AG08396 (cell line): ENCODE measurements around the gene RERE.

Source experiments
- DNase-seq: peaks from one replicate; pipeline ENCODE4 v3.0.0; 2012; ENCODE audit warnings: low spot score, mixed read lengths

Gene RERE

DNA sequence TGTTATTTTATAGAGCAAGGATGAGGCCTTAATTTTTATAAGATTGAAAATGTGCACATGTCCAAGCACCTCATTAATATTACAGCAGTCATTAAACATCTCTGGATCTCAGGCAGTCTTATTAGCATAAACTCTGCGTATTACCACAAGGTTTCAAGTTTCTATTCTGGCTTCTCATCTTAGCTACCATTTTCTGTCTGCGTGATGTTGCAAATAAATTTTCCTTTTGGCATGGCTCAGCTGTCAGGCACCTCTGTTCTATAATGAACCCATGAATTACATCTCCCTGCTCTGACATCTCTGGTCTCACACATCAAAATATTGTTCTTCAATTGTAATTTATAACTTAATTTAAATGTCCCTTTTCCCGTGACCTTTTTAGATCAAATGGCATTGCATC lies 343.1 kb downstream of the RERE start:
- no peak for DNase-seq

DNA sequence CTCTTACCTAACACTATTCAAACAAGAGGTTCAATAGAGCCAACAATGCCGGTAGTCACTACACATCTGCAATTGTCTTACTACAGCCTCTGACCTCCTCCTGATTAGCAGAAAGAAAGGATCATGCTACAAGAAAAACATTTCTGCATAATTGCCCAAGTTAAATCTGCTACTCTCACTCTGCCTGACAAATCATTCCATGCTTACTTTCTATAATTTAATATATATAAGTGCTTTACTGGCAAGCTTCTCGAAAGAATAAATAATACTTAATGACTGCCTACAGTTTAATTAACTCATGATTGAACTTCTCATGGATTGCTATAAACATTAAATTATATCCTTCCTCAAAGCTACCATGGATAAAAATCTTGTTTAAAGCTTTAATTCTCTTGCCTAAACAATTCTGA lies 343.5 kb downstream of the RERE start:
- no peak for DNase-seq

DNA sequence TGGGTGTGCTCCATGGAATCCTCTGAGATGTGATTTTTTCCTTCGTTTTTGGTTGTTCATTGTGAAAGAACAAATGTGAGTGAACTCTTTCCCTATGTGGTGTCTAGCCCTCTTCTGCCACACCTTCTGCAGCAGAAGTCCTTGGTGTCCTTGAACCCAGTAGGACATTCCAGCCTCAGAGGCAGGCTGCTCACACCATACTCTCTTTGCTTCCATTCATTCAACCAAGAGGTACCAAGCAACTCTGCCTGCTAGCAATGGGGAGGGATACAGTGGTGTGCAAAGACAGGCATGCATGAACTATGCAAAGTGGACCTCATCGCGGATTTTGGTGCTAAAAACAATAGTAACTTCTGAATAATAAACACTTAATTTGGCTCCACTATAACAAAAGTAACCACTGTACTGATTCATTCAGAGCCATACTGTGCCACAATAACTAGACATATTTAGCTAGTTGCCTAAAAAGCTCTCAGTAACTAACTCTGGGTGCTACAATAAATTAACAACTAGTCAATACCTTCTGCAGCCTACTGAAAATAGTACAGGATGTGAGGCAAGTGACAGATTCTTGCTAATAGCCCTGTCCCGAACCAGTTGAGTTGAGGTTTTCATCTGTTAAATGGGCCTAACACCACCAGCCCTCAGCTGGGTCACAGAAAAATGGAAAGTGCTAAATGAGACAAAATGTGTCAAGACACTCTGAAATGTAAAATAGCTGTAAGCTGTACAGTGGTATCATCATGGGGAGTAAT lies 344.1 kb downstream of the RERE start:
- no peak for DNase-seq

DNA sequence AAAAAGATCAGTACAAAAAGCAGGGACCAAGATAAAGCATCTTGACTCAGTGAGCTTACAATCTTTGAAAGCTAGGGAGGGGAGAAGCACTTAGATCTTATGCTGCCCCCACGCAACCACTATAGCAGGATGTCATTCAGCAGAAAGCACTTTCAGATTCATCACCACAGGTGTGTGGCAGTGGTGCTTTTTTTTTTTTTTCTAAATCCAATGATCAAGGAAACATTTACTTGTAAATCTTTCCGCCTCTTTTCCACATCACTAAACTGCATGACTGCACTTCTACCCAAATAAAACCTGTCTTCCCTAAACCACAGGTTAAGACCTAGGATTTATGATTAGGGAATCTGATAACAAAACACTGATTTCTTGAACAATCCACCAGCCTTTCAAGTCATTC lies 344.8 kb downstream of the RERE start:
- DNase-seq = no peak

DNA sequence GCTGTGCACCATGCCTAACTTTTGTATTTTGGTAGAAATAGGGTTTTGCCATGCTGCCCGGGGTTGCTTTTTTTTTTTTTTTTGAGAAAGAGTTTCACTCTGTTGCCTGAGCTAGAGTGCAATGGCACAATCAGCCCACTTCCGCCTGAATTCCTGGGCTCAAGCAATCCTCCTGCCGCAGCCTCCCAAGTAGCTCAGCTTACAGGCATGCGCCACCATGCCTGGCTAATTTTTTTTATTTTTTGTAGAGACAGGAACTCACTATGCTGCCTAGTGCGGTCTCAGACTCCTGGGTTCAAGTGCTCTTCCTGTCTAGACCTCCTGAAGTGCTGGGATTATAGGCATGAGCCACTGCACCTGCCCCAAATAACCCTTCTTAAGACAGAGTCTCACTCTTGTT lies 346.0 kb downstream of the RERE start:
- DNase-seq = no peak

DNA sequence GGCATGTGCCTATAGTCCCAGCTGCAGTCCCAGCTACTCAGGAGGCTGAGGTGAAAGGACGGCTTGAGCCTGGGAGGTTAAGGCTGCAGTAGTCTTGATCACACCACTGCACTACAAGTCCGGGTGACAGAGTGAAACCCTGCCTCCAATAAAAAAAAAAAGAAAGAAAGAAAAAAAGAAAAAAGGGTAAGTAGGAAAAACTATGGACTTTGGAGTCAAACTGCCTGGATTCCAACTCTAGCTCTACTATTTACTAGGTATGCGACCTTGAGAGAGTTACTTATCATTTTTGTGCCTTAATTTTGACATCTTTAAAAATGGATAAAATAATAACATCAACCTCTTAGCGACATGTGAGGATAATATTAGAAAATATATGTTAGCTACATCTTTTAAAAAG lies 348.7 kb downstream of the RERE start:
- no peak for DNase-seq

DNA sequence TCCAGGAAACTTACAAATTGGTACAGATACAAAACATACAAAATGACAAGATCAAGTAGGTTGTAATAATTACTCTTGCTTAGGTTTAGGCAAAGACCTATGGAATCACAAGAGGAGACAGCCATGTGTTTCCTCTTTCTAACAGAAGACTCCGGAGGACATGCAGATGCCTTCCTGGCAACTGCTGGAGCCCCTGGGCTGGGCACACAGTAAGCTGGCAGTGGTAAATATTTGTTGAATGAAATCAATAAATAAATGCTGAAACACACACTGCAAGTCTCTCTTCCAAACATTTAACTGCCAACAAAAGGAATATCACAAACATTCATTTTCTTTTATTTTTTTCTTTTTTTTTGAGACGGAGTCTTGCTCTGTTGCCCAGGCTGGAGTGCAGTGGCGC lies 350.1 kb downstream of the RERE start:
- DNase-seq = no peak

DNA sequence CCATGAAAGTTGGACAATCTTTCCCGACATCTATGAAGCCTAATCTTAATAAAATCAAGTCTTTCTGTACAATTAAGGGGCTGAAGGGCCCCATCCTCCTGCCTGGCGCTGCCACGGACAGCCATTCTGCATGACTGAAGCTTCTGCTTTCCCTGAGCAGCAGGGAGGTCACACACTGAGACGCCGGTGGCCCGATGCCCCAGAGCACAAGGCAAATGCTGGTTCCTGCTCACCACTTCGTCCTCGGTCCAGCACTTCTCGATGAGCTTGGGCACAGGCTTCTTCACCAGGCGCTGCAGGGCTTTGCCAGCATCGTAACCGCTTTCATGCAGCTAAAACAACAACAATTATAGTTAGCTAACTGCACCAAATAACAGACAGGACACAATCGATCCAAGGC lies 351.7 kb downstream of the RERE start:
- DNase-seq = no peak

DNA sequence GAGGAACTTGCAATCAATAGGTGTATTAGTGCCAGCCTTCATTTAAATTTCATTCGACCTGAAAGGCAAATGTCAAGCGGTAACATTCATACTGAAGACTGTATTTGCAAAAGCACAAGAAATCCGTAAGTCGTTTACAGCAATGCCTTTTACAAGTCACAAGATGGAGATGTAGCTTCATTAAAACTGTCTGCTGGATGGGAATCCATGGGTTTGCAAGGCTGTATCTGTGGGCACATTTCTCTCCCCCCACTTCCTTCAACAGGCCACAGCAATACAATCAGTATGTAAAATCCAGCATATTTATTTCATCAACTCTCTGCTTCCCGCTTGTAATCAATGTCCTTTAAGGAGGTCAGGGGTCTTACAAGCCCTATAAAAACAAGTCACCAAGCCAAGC lies 352.4 kb downstream of the RERE start:
- DNase-seq = peak; percentile 17

DNA sequence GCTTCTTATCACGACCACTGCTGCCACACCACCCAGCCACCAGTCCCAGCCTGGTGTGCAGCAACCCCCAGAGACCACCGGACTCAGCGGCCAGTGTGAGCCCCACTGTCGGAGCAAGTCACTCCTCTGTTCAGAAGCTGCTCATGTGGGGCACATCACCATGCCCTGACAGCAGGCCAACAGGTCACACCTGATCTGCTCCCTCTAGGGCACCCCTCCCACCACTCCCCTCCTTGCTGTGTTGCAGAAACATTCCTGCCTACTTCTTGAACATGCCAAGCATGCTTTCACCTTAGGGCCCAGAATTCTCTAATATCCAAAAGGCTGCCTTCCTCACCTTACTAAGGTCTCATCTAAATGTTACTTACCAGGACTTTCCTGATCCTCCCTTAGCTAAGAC lies 353.1 kb downstream of the RERE start:
- DNase-seq = no peak

DNA sequence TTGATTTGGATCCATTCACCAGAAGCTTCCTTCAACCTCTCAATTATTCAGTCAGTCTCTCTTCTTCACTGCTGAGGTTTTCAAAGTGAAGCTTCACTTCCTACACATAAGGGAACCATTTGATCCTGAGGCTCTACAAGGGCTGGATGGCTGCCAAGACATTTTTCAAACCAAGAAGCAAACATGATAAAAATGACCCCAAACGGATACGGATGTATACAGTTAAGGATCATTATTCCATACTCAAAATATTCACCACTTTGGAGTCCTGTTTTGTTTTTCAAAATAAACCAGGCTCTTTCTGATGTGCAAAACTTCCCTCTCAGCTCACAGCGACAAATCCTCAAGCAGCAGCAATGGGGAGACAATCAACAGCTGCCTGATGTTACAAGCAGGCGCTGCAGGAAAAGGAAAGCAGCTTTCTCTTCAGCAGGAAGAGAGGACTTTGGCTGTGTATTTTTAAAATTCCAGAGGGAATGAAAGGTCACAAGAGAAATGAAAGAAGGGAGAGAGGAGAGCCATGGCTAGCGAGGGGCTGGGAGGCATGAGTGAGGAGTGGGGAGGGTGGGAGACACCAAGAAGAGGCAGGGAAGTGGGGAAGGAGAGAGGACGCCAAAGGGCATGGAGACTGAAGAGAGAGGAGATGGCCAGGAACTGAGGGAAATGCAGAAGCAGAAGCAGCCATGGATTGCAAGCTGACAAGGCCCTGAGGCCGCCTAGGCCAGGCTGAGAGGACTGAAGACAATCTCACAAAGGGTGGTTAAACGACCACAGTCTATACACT lies 354.1 kb downstream of the RERE start:
- DNase-seq = peak; percentile 60

DNA sequence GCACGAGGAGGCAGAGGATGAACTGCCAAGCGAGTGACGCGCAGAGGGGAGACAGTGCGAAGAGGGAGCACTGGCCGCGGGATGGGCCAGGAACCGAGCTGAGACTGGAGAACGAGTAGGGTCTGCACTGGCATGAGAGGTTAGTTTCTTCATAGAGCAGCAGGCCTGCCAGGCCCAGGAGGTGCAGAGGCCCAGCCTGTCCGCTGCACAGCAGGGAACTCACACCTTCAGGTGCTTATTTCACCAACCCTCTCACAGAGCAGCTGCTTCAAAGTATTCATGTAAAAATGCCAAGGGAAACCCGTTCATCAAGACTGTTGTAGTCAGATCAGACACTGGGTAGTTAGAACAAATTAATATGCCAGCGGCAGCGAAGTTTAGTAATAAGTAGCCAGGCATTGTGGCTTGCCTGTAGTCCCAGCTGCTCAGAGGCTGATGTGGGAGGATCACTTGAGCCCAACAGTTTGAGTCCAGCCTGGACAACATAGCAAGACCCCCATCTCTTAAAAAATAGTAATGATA lies 355.0 kb downstream of the RERE start:
- DNase-seq = no peak

DNA sequence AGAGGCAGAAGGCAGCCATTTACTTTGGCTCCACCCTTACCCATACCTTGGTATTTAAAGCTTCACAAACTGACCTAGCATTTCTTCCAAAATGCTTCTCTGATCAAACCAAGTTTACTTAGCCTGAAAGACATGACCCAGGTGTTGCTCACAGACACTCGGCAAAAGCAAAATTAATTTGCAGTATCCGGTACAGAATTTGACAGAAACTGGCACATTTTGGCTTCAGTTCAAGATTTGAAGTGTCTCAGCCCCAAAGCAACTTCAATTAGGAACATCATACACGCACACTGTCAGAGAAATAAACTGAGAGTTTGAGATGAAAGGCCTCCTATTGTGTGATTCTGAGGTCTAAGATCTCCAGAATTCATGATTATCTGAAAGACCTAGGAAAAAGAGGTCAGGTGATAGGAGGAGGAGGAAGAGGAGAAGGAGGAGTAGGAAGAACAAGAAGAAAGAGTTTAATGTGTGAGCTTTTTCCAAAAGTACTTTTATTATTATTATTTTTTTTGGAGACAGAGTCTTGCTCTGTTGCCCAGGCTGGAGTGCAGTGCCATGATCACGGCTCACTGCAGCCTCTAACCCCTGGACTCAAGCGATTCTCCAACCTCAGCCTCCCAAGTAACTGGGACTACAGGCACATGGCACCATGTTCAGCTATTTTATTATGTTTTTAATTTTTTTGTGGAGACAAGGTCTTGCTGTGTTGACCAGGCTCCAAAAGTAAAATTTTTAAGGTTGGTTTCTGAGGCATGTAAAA lies 355.9 kb downstream of the RERE start:
- no peak for DNase-seq

DNA sequence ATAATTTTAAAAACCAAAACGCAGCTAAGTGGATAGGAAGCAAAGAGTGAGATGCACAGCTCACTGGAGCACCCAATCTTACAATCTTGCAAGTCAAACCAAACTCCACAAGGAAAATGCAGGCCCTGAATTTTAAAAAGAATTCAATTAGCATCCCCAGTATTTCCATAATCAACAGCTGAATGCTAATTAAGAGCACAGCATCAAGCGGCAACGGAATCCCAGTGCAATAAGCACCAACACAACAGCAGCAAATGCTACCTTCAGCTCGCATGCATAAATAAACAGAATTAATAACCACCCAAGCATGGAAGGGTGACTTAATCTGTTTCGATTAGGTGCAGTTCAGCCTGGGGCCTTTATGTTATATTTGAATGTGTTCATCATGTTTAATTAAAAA lies 356.7 kb downstream of the RERE start:
- DNase-seq = no peak

DNA sequence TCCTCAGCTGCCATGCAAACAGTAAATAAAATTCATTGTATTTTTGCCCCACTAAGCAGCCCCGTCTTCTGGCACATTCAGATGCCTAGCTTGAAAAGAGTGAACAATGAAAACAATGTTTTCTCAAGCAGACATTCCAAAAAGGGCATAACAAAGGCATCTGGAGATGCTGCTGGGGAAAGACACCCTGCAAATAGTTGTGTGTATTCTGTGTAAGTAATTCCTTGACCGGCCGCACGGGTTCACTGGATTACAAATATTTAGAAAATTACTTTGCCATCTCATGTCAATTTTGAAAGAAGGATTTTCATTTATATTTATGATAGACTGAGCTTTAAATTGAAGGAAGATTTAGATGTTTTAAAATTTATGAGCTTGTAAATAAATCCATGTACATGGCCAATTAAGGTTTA lies 357.3 kb downstream of the RERE start:
- peak; percentile 25 for DNase-seq

DNA sequence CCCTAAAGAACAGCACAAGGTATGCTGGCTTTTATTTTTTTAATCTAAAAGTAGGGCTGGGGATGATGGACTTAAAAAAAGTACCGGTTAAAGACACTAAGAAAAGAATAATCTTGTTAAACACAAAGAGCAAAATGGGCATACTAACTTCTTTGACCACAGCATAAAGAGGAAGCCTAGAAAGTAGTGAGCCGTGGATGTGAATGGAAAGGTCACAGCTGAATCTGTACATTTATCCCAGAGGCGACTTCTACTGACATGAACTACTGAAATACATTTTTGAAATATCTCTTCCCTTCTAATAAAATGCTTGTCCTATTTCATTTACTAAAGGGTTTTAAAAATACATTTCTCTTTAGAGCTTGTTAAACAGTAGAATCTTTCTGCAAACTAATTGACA lies 358.8 kb downstream of the RERE start:
- DNase-seq = no peak

DNA sequence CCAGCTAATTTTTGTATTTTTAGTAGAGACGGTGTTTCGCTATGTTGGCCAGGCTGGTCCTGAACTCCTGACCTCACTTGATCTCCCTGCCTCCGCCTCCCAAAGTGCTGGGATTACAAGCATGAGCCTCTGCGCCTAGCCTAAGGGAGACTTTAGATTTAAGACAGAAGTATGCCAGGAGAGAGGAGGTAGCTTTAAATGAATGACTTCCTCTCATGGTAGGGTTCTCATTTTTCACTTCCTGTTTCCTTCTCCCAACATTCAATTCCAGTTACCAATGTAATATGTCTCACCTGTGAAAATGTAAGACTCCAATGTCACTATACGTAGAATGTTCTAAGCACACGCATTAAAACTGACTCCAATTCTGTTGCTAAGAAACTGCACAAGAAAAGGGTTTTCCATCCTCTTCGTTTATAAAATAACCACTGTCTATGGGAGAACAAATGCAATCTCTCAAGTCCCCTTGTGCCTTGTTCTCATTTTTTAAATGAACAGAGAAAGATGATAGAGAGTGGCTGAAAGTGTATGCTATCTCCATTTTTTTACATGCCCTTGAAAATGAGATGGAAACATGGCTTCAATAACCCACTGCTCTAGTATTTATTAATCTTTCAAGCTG lies 359.6 kb downstream of the RERE start:
- DNase-seq = no peak

DNA sequence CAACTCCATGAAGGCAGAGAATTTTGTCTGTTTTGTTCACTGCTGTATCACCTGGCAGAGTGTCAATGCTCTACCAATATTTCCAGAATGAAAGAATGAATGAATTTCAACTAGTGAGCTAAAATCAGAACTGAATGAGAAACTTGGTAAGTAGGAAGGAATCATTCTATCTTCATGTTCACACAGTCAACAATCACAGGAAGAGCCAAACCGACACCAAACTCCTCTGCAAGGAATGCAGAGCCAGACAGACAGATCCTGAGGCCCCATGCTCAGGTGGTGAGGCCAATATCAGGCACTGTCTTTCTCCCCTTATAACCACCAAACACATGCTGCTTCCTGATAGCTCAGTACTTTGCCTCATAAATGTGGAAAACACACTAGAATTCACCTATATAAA lies 360.4 kb downstream of the RERE start:
- no peak for DNase-seq

DNA sequence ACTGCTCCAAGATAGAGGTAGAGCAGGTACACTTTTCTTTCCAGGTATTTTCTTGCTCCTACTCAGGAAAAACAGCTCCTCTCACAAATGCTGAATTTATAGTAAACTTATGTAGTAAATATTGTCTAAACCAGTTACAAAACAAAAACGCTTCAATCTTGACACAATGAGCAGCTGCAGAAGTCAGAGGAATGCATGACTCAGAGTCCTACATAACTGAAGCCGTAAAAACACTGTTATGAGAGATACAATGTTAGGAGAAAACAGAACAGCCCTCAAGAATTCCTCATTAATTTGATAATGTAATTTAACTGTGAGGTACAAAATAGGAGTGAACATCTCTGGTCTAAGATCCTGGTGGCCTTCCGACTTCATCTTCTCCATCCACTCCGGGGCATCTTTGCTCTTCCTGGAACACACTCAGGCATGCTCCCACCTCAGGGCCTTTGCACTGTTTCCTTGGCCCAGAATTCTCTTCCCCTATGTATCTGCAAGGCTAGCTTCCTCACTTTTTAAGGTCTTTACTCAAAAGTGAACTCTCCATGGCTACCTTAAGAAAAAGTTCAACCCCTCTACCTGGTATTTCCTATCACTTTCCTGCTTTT lies 361.0 kb downstream of the RERE start:
- peak; percentile 57 for DNase-seq

DNA sequence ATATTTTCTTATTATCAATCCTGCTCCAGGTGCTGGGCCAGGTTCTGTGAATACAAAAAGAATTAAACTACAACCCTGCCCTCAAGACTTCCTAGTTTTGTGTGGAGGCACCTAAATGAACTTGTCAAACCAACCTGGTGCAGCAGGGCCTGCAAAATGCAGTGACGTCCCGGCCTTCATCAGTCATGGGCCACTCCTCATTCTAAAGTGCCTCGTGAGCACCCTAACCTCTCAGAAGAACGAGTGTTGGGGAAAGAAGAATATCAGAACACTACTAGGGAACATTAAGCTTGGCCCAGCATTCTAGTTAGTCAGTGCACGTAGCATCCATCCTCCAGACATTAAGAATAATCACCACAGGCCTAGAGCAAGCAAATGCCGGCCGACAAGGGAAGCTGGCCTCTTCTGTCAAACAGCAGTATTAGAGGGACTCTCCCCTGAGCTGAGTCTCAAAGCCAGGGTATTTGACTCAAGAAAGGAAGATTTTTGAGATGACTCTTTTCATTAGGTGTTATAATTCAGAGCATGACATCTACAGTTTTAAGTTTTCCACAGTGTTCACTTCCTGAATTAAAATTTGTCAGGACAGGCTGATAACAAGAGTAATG lies 361.6 kb downstream of the RERE start:
- no peak for DNase-seq

DNA sequence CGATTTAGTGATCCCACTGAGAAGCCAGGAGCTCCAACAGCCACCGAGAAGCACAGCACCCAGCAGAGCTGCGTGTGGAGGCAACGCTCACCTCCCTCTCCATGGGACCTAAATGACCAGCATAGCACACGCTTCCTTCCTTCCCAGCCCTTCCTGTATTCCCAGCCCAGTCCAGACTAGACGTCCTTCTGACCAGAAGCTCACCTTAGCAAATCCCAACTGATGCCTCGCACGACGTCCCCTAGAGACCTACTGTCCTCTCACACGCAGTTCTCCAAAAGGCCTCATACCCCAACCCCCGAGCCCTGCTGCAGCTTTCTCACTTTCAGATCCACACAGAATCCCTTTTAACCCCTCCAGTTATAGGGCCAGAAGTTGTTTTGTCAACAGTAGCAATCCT lies 367.1 kb downstream of the RERE start:
- DNase-seq = no peak
